GM19025 (cell line): ENCODE measurements around the gene ADGRB3.
"Not testable (repeated sequence)": the region's sequence is repeated elsewhere in the genome, so short reads cannot be mapped to it uniquely, and the experiment has no call there.

Experiments used
- ATAC-seq: cut with Tn5 transposase; IDR thresholded peaks from one replicate; pipeline ENCODE4 v1.9.1; 2021; ENCODE audit warnings: mild to moderate bottlenecking, low read depth, moderate library complexity; ENCODE audit not compliant: unreplicated experiment

Gene ADGRB3

DNA sequence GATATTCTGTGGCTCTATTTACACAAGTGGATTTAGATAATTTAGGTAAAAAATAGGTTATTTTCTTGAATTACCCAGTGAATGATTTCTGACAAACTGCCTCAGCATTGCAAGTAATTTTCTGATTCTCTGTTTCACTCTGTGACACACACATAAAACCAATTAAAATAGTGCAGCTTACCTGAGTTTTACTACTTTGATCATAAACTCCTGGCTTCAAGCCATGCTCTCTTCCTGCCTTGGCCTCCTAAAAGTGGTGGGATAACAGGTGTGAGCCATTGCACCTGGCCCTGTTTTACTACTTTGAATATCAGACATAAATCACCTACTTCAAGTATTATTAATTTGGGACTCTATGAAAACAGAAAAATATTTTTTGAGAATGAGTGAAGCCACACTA lies 462.9 kb downstream of the ADGRB3 start:
- ATAC-seq, result no peak

DNA sequence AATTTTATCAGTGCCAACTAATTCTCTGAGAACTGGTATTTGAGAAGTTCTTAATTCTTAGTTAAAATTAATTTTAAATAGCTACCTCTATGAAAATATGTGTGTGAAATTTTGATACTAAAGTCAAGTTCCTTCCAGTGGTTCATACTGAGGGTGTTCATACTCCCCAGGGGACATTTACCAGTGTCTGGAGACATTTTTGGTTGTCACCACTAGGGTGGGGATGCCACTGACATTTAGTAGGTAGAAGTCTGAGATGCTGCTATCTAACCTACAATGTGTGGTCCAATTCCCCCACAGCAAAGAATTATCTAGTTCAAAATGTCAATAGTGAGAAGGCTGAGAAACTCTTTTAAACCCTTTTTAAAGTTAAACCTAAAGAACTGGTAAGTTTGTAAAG lies 463.8 kb downstream of the ADGRB3 start:
- no peak for ATAC-seq

DNA sequence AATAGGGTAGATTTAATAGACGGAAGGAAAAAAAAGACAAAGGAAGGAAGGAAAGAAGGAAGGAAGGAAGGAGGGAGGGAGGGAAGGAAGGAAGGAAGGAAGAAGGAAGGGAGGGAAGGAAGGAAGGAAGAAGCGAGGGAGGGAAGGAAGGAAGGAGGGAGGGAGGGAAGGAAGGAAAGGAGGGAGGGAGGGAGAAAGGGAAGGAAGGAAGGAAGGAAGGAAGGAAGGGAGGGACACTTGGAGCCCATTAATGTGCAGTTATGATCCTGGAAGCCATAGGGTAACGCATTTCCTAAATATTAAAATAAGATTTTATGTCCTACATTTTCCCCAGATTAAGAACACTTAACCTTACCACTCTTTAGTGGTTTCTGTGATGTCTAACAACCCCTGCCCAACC lies 465.7 kb downstream of the ADGRB3 start:
- no peak for ATAC-seq

DNA sequence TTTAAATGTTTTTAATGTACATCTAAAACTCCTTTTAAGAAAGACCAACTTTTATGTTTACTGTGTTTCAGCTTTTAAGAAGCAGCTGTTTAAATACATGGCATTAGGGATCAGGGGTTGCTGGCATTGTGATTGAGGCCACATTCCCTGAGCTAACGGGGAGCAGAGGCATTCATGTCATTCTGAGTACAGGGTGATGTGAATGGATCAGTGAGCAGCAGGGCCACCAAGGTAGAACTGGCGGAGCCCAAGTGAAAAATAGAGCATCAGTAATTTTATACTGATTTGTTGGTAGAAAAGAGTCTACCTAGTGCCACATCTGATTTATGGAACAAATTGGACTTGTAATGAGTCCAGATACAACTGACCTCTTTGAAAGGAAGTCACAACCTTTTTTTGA lies 467.3 kb downstream of the ADGRB3 start:
- ATAC-seq, result no peak

DNA sequence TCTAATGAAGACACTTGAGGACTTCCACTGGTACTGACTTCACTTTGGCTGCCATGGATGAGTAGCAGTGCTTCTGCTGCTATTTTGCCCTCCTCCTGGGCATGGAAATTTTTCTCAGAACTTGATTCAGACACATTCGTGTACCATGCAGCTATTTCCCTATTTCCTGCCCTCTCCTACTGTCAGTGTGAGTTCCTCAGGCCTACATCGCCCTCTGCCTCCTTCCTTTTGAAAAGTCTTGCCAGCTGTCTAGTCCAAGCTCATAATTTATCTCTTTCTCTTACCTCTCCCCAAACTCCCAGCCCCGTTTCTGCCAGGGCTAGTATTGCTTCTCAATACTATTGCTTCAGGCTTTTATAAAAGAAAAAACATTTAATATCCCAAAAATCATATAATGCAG lies 470.2 kb downstream of the ADGRB3 start:
- no peak for ATAC-seq

DNA sequence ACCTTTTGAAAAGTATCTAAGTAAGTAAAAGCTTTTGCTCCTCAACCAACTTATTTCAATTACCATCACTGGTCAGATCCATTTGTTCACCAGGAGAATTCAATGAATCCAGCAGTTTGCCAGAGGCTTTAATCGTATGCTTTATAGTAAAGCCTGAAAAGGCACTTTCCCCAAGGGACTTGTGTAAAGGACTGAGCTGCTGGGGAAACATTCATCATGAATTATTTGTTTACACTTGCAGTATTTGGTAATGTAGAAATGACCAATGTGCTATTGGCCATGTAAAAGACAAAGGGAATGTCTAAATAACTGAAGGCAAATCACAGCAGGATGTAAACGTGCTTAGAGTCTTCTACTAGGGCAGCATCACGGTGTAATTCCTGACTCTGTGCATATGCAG lies 471.4 kb downstream of the ADGRB3 start:
- ATAC-seq, result no peak

DNA sequence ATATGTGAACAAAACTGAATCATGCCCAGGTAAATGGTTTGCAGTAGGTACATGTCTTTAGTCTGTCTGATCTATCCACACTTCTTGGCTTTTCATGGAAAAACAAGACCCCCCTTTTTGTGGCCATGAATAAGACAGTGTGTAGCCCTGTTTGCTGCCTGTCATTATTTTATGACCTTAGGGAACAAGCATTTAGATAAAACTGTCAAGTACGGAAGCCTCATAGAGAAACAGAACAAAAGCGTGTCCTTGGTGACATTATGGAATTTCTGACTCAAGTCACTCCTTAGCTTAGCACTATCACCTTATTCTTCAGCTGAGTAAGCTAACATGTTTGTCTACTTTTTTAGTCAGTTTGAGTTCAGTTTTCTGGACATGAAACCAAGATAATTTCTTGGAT lies 476.2 kb downstream of the ADGRB3 start:
- no peak for ATAC-seq

DNA sequence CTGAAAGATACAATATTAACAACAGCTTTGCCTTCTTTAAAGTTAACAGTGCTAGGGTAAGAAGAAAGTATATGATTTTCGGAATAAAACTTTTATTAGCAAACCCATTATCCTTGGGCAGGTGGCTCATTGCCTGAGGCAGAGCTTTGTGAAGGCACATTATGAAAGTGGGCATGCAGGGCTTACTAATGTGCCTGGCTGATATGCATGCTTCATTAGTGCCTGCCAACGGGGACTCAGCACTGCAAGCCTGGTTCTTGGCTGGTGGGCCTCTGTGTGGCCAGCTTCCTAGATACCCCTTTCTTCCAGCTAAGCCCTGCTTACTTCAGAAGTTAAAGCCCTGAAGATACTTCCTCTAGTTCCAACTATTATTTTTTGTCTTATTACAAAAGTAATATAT lies 481.6 kb downstream of the ADGRB3 start:
- ATAC-seq, result no peak

DNA sequence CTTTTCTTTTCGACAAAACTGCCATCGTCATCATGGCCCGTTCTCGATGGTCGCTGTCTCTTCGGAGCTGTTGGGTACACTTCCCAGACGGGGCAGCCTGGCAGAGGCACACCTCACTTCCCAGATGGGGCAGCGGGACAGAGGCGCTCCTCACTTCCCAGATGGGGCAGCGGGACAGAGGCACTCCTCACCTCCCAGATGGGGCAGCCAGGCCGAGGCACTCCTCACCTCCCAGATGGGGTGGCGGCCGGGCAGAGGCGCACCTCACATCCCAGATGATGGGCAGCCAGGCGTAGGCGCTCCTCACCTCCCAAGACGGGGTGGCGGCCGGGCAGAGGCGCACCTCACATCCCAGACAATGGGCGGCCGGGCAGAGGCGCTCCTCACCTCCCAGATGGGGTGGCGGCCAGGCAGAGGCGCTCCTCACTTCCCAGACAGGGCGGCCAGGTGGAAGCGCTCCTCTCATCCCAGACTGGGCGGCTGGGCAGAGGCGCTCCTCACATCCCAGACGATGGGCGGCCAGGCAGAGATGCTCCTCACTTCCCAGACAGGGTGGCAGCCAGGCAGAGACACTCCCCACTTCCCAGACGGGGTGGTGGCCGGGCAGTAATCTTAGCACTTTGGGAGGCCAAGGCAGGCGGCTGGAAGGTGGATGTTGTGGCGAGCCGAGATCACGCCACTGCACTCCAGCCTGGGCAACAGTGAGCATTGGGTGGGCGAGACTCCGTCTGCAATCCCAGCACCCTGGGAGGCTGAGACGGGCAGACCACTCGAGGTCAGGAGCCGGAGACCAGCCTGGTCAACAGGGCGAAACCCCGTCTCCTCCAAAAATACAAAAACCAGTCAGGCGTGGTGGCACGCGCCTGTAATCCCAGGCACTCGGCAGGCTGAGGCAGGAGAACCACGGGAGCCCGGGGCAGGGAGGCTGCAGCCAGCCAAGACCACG lies 486.7 kb downstream of the ADGRB3 start:
- not testable (repeated sequence) for ATAC-seq

DNA sequence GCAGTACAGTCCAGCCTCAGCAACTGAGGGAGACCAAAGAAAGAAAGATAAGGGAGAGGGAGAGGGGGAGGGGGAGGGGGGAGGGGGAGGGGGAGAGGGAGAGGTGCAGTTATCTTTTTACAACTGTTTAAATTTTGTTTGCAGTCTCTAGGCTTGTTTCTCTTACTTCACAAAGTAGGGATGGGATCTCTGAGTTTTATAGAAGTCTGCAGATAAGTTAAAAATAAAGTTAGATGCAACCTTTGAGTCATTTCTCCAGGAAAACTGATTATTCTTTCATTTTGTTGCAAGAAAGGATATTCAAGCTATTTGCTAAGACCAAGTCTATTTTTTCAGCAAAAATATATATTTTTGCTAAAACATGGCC lies 487.3 kb downstream of the ADGRB3 start:
- ATAC-seq, result no peak

DNA sequence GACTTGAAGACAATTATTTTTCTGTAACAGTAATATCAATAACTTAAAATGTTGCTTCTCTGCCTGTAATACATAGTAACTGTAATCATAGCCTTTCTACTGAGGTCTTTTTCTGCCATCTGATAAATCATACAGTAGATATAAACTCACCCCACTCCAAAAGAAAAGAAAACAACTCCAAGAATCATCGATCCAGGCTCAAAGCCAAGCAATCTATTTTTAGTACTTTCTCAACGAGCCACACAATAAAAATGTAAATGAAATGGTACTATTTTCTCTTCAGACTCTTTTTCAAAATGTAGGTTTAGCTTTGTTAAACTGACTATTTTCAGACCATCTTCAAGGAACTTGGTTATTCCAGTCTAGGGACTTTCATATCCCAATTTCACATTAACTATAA lies 493.3 kb downstream of the ADGRB3 start:
- no peak for ATAC-seq

DNA sequence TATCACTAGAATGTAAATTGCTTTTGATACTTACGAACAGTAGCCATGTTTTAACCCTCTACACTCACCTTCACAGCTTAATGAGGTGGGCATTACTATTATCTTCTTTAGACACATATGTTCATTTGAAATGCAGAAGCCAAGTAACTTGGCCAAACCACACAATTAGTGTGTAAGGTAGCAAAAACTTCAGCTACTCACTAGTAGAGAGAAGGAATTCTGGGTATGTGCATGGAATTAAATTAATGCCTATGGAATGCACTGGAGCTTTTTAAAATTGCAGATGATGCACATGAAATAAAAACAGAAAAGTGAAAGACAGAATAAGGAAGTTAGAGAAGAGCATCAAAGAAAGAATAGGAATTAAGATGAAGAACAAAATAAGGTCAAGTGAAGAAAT lies 494.0 kb downstream of the ADGRB3 start:
- ATAC-seq, result no peak

DNA sequence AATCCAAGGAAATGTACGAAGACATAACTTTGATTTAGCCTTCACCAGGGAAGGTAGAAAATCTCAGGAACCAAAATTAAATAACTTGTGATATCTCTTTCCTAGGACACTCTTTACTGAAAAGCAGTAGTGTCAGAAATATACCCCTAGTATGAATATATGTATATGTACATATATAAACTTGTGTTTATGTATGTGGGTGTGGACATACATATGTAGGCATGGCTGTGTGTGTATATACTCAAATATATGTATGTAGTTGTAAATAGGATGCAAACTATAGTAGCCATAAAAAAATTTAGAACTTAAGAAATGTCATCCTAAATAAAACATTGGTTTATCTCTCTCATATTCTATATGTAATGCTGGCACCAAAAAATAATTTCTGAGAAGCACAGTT lies 500.8 kb downstream of the ADGRB3 start:
- ATAC-seq, result no peak

DNA sequence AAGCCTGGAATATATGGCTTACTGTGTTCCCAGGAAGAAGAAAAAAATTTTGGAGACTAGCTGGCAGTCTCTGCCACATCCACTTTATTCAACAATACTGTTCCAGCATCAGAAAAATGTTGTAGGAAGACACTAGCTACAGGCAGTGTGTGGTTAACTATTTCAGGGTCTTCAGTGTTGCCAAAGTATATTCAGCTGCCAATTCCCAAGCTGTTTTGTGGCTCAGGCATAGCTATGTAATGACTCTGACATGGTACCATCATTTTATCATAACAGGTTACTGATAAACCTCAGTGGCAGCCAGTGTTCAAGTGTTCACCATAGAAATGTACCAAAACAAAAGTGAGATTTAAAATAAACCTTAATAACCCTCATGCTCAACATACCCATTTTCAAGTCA lies 503.1 kb downstream of the ADGRB3 start:
- ATAC-seq, result no peak

DNA sequence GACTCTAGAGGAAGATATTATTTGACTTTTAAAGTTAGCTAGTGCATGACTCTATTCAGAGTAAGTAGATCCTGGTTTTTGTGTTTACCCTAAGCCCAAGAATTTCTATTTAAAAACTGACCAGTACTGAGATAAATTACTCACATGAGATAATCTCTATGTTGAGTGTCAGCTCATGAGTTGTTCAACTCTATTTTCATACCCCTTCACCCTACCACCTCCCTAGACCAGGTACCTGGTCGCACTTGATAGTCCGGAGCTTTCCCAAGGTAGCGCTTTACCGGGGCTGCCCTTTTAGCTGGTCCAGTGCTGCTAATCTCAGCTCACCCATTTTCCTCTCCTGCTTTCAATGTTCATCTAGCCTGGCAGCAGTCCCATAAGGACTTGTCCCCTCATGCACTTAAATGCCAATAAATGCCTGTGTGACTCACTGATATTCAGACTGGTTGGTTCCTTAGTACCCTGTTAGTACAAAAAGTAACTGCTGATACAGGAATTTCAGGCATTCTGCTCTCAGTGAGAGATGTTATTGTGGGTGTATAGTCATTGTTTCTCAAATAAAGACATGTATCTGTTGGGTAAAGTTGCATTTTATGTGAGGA lies 503.9 kb downstream of the ADGRB3 start:
- ATAC-seq, result no peak

DNA sequence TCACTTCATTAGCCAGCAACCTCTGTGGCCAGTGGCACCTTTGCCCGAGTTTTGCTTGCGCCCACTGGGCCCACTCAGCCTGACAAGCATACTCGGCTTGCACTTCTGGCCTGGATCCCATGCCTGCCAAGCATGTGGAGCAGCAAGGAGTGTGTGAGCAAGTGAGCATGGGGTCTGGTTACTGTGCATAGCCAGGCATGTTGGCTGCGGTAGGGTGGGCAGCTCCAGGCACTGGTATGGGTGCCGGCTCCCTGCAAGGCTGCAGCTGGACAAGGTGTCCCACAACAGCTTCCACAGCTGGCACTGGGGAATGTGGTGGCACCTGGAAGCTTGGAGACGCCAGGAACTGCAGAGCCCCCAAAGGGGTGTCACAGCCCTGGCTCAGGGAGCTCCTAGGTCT lies 510.0 kb downstream of the ADGRB3 start:
- ATAC-seq, result no peak

DNA sequence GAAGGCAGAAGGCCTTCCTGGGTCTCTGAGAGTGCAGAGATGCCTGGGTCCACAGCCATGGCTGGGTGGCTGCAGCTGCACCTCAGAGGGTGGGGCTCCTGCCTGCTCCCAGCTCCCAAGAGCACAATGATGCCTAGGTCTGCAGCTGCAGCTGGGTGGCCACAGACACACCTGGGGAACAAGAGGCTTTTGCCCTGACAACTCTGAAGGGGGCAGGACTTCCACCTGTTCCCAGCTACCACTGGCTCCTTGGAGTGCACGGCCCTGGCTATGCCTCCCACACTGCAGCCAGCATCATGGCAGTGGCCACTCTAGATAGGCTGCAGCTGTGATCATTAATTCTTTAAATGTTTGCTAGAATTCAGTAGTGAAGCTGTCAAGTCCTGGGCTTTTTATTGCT lies 511.3 kb downstream of the ADGRB3 start:
- no peak for ATAC-seq

DNA sequence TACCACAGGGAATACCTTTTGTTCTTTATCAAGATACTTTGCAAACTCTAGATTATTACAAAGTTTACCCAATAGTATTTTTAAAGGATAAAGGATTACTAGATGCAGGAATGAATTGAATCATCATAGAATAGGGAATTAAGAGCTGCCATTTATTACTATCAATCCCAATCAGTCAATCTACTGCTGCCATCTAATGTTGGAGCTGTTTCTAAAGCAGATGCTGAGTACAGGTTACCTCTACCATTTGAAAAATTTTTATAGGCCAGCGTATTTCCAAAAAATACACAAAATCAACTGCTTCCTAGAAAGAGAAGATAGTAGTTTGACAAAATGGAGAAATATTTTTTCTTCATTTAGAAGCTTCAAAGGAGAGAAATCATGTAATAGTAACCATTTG lies 520.4 kb downstream of the ADGRB3 start:
- no peak for ATAC-seq

DNA sequence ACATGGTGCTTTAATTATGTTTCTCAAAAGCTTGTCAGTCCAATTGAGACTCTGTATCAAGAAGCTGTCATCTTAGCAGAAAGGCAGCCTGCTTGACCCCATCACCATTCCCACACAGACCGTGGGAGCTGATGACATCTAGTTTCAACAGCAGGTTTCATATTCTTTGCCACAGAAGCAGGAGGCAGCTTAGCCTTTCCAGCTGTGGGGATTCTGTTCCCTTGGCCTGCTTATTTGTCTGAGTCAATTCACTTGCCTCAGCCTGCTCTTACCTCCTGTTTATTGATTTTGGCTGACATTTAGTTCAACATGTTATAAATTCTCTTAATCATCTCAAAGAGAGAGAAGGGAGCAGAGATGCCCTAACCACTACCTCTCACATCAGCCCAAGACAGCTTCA lies 527.7 kb downstream of the ADGRB3 start:
- ATAC-seq, result no peak

DNA sequence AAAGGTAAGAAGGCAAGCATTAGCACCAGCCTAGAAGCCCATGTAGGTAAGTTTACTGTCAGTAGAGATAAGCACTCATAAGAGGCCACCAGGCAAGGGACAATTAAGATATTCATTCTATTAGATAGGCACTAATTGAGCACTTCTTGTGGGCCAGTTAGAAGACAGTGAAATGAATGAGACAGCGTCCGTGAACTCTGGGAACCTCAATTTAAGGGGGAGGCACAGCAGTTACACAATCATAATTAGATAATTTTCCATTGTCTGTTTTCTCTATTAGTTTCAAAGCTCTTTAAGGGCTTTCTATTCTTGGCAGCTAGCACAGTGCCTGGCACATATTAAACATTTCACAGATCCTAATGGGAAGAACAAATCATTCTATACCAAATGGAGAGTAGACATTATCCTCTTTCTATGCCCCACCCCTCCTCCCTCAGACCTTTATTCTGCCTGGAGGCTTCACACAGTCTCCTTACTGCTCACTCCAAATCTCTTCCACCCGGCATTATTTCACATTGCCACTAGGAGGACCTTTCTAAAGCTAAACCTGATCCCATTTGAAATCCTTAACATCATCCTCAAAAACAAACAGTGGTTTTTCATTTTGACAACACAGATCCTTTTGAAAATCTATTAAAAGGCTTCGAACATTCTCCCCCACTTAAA lies 529.6 kb downstream of the ADGRB3 start:
- no peak for ATAC-seq

DNA sequence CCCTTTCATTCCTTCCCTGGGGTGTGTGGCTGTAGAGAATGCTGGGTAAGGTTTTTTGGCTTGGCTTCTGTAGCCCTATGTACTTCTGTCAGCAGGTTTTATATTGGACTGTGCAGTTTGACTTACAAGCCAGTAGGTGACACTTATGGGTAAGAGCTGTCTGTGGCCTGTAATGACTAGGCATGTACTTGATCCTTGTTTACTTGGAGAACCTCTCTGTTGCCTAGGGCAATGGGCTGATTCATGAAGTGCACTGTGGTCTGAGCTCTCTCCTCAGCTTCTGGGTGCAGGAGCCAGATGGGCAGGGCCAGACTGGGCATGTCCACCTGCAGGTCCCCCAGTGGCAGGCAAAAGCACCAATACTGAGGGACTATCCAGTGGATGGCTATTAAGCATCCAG lies 544.6 kb downstream of the ADGRB3 start:
- no peak for ATAC-seq
